ENCODE results near the gene PPP1R3C.

GRCh38 chr10:91607646-91608403 is 25.0 kb downstream of the PPP1R3C start:
- TF ChIP-seq POLR2AphosphoS5 (IDR thresholded peaks at IDR 0.05; ENCODE audit: low read depth, low read length) (no peak), POLR2A (IDR thresholded peaks at IDR 0.05; ENCODE audit: low read depth, low read length) (no peak), TAF1 (IDR thresholded peaks at IDR 0.05; ENCODE audit: borderline replicate concordance, low read depth, low read length) (no peak)
